ENCODE measurements around the gene TXNRD2.

The TXNRD2 gene

GRCh38 chr22:19983741-19984140 lies 42.1 kb upstream of the TXNRD2 start:
- Histone ChIP-seq H3K9me2 (replicated peaks; ENCODE audit: insufficient read depth, low read length) (no peaks in the 10 kb centered on the region), H3K4me3 (ENCODE audit: low read length) (no peak overlapping the region), H3K27ac (ENCODE audit: low read length) (no peak overlapping the region), H3K4me2 (ENCODE audit: low read depth, low read length) (no peak overlapping the region), H3K9ac (ENCODE audit: low read length) (no peak overlapping the region), H3F3A (ENCODE audit: insufficient read depth, low read length) (no peaks in the 10 kb centered on the region), H2AFZ (ENCODE audit: low read length) (no peak overlapping the region), H3K36me3 (replicated peaks; ENCODE audit: insufficient read depth, low read length) (no peaks in the 10 kb centered on the region), H3K4me1 (ENCODE audit: low read length) (peaks cover 16% of the 10 kb centered on the region), H3K79me2 (ENCODE audit: low read length) (no peaks in the 10 kb centered on the region), H3K9me3 (replicated peaks; ENCODE audit: insufficient read depth, low read length) (no peaks in the 10 kb centered on the region), H4K20me1 (ENCODE audit: insufficient read depth, low read length) (no peaks in the 10 kb centered on the region), H3K27me3 (replicated peaks; ENCODE audit: insufficient read depth, low read length) (peaks cover 25% of the 10 kb centered on the region)
- no peak for TF ChIP-seq CTCF (IDR thresholded peaks at IDR 0.05; ENCODE audit: low read length)
- TF ChIP-seq EZH2 (optimal IDR thresholded peaks at IDR 0.05; ENCODE audit: low read depth, low read length) = no peak
- no peak for TF ChIP-seq EZH2phosphoT487 (IDR thresholded peaks at IDR 0.05; ENCODE audit: low read length)
- DNase-seq = no peak

GRCh38 chr22:19982991-19983578 lies 41.5 kb upstream of the TXNRD2 start:
- Histone ChIP-seq H3K27me3 (replicated peaks; ENCODE audit: insufficient read depth, low read length) (peaks cover 31% of the 10 kb centered on the region), H3K79me2 (ENCODE audit: low read length) (no peaks in the 10 kb centered on the region), H3K27ac (ENCODE audit: low read length) (no peak overlapping the region), H3K4me2 (ENCODE audit: low read depth, low read length) (no peak overlapping the region), H3K36me3 (replicated peaks; ENCODE audit: insufficient read depth, low read length) (no peaks in the 10 kb centered on the region), H2AFZ (ENCODE audit: low read length) (no peak overlapping the region), H3K4me3 (ENCODE audit: low read length) (no peak overlapping the region), H3F3A (ENCODE audit: insufficient read depth, low read length) (no peaks in the 10 kb centered on the region), H4K20me1 (ENCODE audit: insufficient read depth, low read length) (no peaks in the 10 kb centered on the region), H3K4me1 (ENCODE audit: low read length) (peaks cover 16% of the 10 kb centered on the region), H3K9me3 (replicated peaks; ENCODE audit: insufficient read depth, low read length) (no peaks in the 10 kb centered on the region), H3K9ac (ENCODE audit: low read length) (no peak overlapping the region), H3K9me2 (replicated peaks; ENCODE audit: insufficient read depth, low read length) (no peaks in the 10 kb centered on the region)
- TF ChIP-seq EZH2phosphoT487 (IDR thresholded peaks at IDR 0.05; ENCODE audit: low read length) (no peak), EZH2 (optimal IDR thresholded peaks at IDR 0.05; ENCODE audit: low read depth, low read length) (no peak), CTCF (IDR thresholded peaks at IDR 0.05; ENCODE audit: low read length) (no peak)
- no peak for DNase-seq

GRCh38 chr22:19981961-19982920 lies 40.6 kb upstream of the TXNRD2 start:
- Histone ChIP-seq H3K4me1 (ENCODE audit: low read length) (peaks cover 16% of the 10 kb centered on the region), H3K9ac (ENCODE audit: low read length) (no peak overlapping the region), H3K27ac (ENCODE audit: low read length) (no peak overlapping the region), H3K36me3 (replicated peaks; ENCODE audit: insufficient read depth, low read length) (no peaks in the 10 kb centered on the region), H3K9me3 (replicated peaks; ENCODE audit: insufficient read depth, low read length) (no peaks in the 10 kb centered on the region), H3K9me2 (replicated peaks; ENCODE audit: insufficient read depth, low read length) (no peaks in the 10 kb centered on the region), H4K20me1 (ENCODE audit: insufficient read depth, low read length) (no peaks in the 10 kb centered on the region), H3K4me3 (ENCODE audit: low read length) (no peak overlapping the region), H2AFZ (ENCODE audit: low read length) (no peak overlapping the region), H3K4me2 (ENCODE audit: low read depth, low read length) (no peak overlapping the region), H3K27me3 (replicated peaks; ENCODE audit: insufficient read depth, low read length) (peaks cover 40% of the 10 kb centered on the region), H3F3A (ENCODE audit: insufficient read depth, low read length) (no peaks in the 10 kb centered on the region), H3K79me2 (ENCODE audit: low read length) (no peaks in the 10 kb centered on the region)
- DNase-seq = no peak
- TF ChIP-seq EZH2phosphoT487 (IDR thresholded peaks at IDR 0.05; ENCODE audit: low read length) (no peak), CTCF (IDR thresholded peaks at IDR 0.05; ENCODE audit: low read length) (no peak), EZH2 (optimal IDR thresholded peaks at IDR 0.05; ENCODE audit: low read depth, low read length) (no peak)

Measured in MM.1S (cell line).